Embryonic facial prominence (tissue), 1 donor: ENCODE data around the gene DTWD2.
"Not testable (repeated sequence)": the region's sequence is repeated elsewhere in the genome, so short reads cannot be mapped to it uniquely, and the experiment has no call there.

ENCODE experiments used
- DNase-seq: peaks from one replicate; pipeline ENCODE4 v3.0.0-alpha.2; 2016; ENCODE audit errors: extremely low spot score

The DTWD2 gene

GRCh38 chr5:118876852-118877251 lies 111.5 kb downstream of the DTWD2 start:
- DNase-seq = not testable (repeated sequence)

GRCh38 chr5:118875131-118875530 lies 113.2 kb downstream of the DTWD2 start:
- no peak for DNase-seq

GRCh38 chr5:118873417-118873816 lies 114.9 kb downstream of the DTWD2 start:
- DNase-seq = no peak

- no peak for DNase-seq
Measured at GRCh38 chr5:118863345-118863744, 125.0 kb downstream of the DTWD2 start.

- DNase-seq = no peak
Measured at GRCh38 chr5:118862596-118862995, 125.8 kb downstream of the DTWD2 start.

- DNase-seq = no peak
Measured at GRCh38 chr5:118857700-118858099, 130.6 kb downstream of the DTWD2 start.

- no peak for DNase-seq
Measured at GRCh38 chr5:118854819-118855218, 133.5 kb downstream of the DTWD2 start.

GRCh38 chr5:118851785-118852184 lies 136.6 kb downstream of the DTWD2 start:
- not testable (repeated sequence) for DNase-seq

GRCh38 chr5:118849507-118849906 lies 138.8 kb downstream of the DTWD2 start:
- not testable (repeated sequence) for DNase-seq

GRCh38 chr5:118844351-118844750 lies 144.0 kb downstream of the DTWD2 start:
- no peak for DNase-seq

GRCh38 chr5:118834710-118835109 lies 153.6 kb downstream of the DTWD2 start:
- DNase-seq = no peak

GRCh38 chr5:118832974-118833373 lies 155.4 kb downstream of the DTWD2 start:
- DNase-seq = no peak

GRCh38 chr5:118825226-118825625 lies 163.1 kb downstream of the DTWD2 start:
- no peak for DNase-seq

GRCh38 chr5:118818604-118819003 lies 169.7 kb downstream of the DTWD2 start:
- no peak for DNase-seq

- DNase-seq = no peak
Measured at GRCh38 chr5:118808441-118808840, 179.9 kb downstream of the DTWD2 start.

GRCh38 chr5:118806571-118806970 lies 181.8 kb downstream of the DTWD2 start:
- no peak for DNase-seq

GRCh38 chr5:118802335-118802734 lies 186.0 kb downstream of the DTWD2 start:
- no peak for DNase-seq

GRCh38 chr5:118796081-118796480 lies 192.3 kb downstream of the DTWD2 start:
- no peak for DNase-seq

GRCh38 chr5:118794281-118794680 lies 194.1 kb downstream of the DTWD2 start:
- DNase-seq = no peak

GRCh38 chr5:118793652-118794051 lies 194.7 kb downstream of the DTWD2 start:
- DNase-seq = no peak

- DNase-seq = no peak
Measured at GRCh38 chr5:118793091-118793490, 195.3 kb downstream of the DTWD2 start.

- DNase-seq = peak; percentile 88
Measured at GRCh38 chr5:118791926-118792734, 196.2 kb downstream of the DTWD2 start.

- no peak for DNase-seq
Measured at GRCh38 chr5:118789366-118789765, 199.0 kb downstream of the DTWD2 start.

GRCh38 chr5:118788351-118788750 lies 200.0 kb downstream of the DTWD2 start:
- no peak for DNase-seq
